ENCODE data around the gene GDE1.

DNA sequence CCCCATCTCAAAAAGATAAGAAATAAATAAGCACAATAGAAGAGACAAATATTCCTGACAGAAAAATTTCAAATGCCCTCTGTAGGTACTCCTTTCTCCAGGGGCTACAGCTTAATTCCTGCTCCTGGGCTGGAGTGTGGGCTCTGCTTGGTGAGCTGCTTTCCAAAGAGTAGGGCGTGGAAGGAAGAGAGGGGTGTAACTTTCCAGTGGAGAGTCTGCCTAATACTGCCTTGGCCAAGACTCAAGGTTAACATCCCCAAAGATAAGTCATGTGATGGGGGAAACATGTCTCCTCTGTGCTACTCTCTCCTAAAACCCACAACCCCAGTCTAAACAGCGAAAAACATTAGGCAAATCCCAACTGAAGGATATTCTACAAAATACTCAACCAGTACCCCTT lies 61.5 kb downstream of the GDE1 start:
- TF ChIP-seq, protein P1, sequence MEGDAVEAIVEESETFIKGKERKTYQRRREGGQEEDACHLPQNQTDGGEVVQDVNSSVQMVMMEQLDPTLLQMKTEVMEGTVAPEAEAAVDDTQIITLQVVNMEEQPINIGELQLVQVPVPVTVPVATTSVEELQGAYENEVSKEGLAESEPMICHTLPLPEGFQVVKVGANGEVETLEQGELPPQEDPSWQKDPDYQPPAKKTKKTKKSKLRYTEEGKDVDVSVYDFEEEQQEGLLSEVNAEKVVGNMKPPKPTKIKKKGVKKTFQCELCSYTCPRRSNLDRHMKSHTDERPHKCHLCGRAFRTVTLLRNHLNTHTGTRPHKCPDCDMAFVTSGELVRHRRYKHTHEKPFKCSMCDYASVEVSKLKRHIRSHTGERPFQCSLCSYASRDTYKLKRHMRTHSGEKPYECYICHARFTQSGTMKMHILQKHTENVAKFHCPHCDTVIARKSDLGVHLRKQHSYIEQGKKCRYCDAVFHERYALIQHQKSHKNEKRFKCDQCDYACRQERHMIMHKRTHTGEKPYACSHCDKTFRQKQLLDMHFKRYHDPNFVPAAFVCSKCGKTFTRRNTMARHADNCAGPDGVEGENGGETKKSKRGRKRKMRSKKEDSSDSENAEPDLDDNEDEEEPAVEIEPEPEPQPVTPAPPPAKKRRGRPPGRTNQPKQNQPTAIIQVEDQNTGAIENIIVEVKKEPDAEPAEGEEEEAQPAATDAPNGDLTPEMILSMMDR (IDR thresholded peaks at IDR 0.05): no peak
- no peak for TF ChIP-seq POLR2A (IDR thresholded peaks at IDR 0.05)
